Heart left ventricle (tissue), 16 donors: ENCODE measurements around the gene CACNA1G. TPM values are rescaled to one million over a fixed set of nuclear protein-coding genes. Genes with fewer than 3 reads are reported as not detected.

Experiments
- ATAC-seq, 4 donors: fragments of 200-7000 bp; cut with Tn5 transposase; one replicate each; pipeline ENCODE4 v1.9.1; 2020 to 2022; ENCODE audit warnings: moderate library complexity in 4 of 4, mild to moderate bottlenecking in 3 of 4, moderate number of reproducible peaks in 1 of 4
- DNase-seq, 5 donors: peaks; one replicate each; pipeline ENCODE4 v3.0.0-alpha.2; 2020
- H3K27ac ChIP-seq, 12 donors: fragments of 200-600 bp; sonication (generic) in 4 of 12; one replicate each; pipeline versions ENCODE4 v1.5.0 to v1.8.0; 2016 to 2022; ENCODE audit warnings: mild to moderate bottlenecking in 2 of 12
- H3K27me3 ChIP-seq, 9 donors: fragments of 200-600 bp; sonication (generic) in 2 of 9; one replicate each; pipeline versions ENCODE4 v1.5.1 to v1.8.0; 2016 to 2022; ENCODE audit warnings: mild to moderate bottlenecking in 3 of 9
- H3K36me3 ChIP-seq, 9 donors: fragments of 200-600 bp; sonication (generic) in 2 of 9; one replicate each; pipeline versions ENCODE4 v1.5.0 to v1.8.0; 2018 to 2022; ENCODE audit warnings: mild to moderate bottlenecking in 2 of 9
- H3K4me1 ChIP-seq, 12 donors: fragments of 200-600 bp; sonication (generic) in 4 of 12; one replicate each; pipeline versions ENCODE4 v1.5.0 to v1.8.0; 2016 to 2022; ENCODE audit warnings: mild to moderate bottlenecking in 3 of 12
- H3K4me3 ChIP-seq, 12 donors: fragments of 200-600 bp; sonication (generic) in 4 of 12; one replicate each; pipeline versions ENCODE4 v1.5.0 to v1.8.0; 2017 to 2022; ENCODE audit warnings: mild to moderate bottlenecking in 9 of 12, moderate library complexity in 4 of 12
- H3K9me3 ChIP-seq, 12 donors: fragments of 200-600 bp; sonication (generic) in 4 of 12; one replicate each; pipeline versions ENCODE4 v1.5.0 to v1.8.0; 2016 to 2022; ENCODE audit warnings: mild to moderate bottlenecking in 1 of 12
- POLR2A ChIP-seq, 2 donors: fragments of 450-650 bp; IDR thresholded peaks; one replicate each; pipeline ENCODE4 v1.6.1; 2017; ENCODE audit warnings: antibody characterized with exemption in 2 of 2, mild to moderate bottlenecking in 2 of 2, moderate library complexity in 2 of 2
- WGBS, 4 donors: extraction: QIAGEN DNeasy Blood & Tissue Kit in 2 of 4; methylation state at CpG; one replicate each; pipeline versions ENCODE4 v1.1.5 to v1.1.7; 2013 to 2018; 5-methylcytosine and 5-hydroxymethylcytosine counted together
- intact Hi-C, 10 donors: fragments of 100-400 bp; cut with DNase I; formaldehyde crosslinking; loops; one replicate each; pipeline versions ENCODE4 v1.11.1 to v1.14.2; 2022
- polyA plus RNA-seq, 2 donors: library from polyadenylated mRNA; stranded (reverse); fragments of 200-250 nt; gene quantifications; one replicate each; pipeline ENCODE4 v1.2.3, GENCODE V29; 2013
- total RNA-seq, 9 donors: library from RNA; depleted of rRNA in 2 of 9; stranded (reverse); fragments of >200 nt in 2 of 9; fragmentation: NEBNext Ultra II Directional in 3 of 9; extraction: Animal tissue kit (Norgen Biotek cat#: 25700) in 3 of 9; gene quantifications; one replicate each; pipeline versions ENCODE4 v1.1.0 to v1.2.4, GENCODE V29; 2016 to 2023
- TF ChIP-seq, protein P1 (sequence below), 12 donors: fragments of 200-600 bp; sonication (generic) in 4 of 12; IDR thresholded peaks; one replicate each; pipeline versions ENCODE4 v1.5.0 to v1.8.0; 2018 to 2022; ENCODE audit warnings: antibody characterized with exemption in 12 of 12, mild to moderate bottlenecking in 5 of 12
- donor health status: ischemic (EF 13 %, LVEDD 7.1; RV severe dilation, severe dysfunction).
- donor health status: healthy with polysubstance abuse.
- donor health status: DM: no; HTN: yes; CAD: no.
- donor health status: DM: no; HTN: no; CAD: no.
- donor health status: ischemic (EF 25% LVEDD 6.9; RV normal size, moderate dysfunction).
- donor health status: ischemic (EF 25% LVEDD 5.7; RV mildly dilated, moderate dysfunction).
- donor health status: healthy.
- donor health status: DM: yes; HTN: yes; CAD: no.
- donor health status: ischemic (EF 35%, LVEDD 5.7; RV mildly dilated, moderate dysfunction).
- donor health status: nonischemic (EF 11% LVEDD 7.7; RV severe dilation, severe dysfunction).
- donor health status: DM: yes; HTN: yes; CAD: no.
- donor health status: PGD.
- donor health status: ischemic (EF 29% LVEDD 5.4; RV normal size, mild dysfunction).
- donor health status: nonischemic (EF 23%, LVEDD 6.1; RV moderate dilation, normal function).

The CACNA1G gene
- total and polyA plus RNA-seq, 11 donors, result 0.02 to 0.48 (median 0.13) TPM; not detected in 1

DNA sequence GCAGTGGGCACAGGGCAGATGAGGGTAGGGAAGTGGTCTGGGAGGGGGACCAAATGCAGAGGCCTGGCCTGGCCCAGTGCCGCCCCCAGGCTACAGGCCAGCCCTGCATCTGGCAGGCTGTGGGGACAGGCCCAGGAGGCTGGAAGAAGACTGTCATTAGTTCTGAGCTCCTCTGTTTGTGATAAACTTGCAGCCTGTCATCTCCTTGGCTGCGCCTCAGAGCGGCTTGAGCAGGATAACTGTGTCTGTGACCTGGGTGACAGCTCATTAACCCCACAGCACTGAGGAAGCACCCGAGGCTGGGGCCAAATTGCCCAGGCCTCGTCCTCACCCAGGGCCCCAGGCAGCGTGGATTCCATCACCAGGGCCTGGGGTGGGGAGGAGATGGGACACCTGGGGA is 98.1 kb downstream of the CACNA1G start:
- H3K27me3 ChIP-seq, result no peaks in the 10 kb centered on the region
- no peaks in the 10 kb centered on the region for H3K36me3 ChIP-seq
- no peak for TF ChIP-seq POLR2A (IDR thresholded peaks at IDR 0.05)
- TF ChIP-seq, protein P1, sequence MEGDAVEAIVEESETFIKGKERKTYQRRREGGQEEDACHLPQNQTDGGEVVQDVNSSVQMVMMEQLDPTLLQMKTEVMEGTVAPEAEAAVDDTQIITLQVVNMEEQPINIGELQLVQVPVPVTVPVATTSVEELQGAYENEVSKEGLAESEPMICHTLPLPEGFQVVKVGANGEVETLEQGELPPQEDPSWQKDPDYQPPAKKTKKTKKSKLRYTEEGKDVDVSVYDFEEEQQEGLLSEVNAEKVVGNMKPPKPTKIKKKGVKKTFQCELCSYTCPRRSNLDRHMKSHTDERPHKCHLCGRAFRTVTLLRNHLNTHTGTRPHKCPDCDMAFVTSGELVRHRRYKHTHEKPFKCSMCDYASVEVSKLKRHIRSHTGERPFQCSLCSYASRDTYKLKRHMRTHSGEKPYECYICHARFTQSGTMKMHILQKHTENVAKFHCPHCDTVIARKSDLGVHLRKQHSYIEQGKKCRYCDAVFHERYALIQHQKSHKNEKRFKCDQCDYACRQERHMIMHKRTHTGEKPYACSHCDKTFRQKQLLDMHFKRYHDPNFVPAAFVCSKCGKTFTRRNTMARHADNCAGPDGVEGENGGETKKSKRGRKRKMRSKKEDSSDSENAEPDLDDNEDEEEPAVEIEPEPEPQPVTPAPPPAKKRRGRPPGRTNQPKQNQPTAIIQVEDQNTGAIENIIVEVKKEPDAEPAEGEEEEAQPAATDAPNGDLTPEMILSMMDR (IDR thresholded peaks at IDR 0.05), result no peak
- intact Hi-C loops, result no loop called here
- H3K4me1 ChIP-seq, result peaks cover 0 to 43% (median 27%) of the 10 kb centered on the region in 12 donors
- DNase-seq (no peak), ATAC-seq (no peak)
- H3K4me3 ChIP-seq, result no peak overlapping the region
- 56 to 82% (median 77%) methylated on average over 3 to 6 of the region's 6 CpGs for WGBS, 4 donors
- no peak overlapping the region for H3K27ac ChIP-seq
- no peaks in the 10 kb centered on the region for H3K9me3 ChIP-seq

DNA sequence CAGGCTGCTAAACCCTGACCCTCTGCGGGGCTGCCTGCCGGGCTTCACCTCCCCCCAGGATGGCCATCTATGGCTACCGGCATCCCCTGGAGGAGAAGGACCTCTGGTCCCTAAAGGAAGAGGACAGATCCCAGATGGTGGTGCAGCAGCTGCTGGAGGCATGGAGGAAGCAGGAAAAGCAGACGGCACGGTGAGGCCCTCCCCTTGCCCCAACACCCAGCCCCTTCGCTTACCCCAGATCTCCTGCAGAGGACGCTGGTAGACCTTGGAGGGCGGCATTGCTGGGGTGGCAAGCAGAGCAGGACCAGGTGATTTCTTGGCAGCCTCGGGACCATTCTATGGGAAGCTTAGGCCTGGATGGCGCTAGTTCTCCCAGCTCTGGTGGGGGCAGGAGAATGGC is 98.7 kb downstream of the CACNA1G start:
- H3K4me3 ChIP-seq, result no peak overlapping the region

DNA sequence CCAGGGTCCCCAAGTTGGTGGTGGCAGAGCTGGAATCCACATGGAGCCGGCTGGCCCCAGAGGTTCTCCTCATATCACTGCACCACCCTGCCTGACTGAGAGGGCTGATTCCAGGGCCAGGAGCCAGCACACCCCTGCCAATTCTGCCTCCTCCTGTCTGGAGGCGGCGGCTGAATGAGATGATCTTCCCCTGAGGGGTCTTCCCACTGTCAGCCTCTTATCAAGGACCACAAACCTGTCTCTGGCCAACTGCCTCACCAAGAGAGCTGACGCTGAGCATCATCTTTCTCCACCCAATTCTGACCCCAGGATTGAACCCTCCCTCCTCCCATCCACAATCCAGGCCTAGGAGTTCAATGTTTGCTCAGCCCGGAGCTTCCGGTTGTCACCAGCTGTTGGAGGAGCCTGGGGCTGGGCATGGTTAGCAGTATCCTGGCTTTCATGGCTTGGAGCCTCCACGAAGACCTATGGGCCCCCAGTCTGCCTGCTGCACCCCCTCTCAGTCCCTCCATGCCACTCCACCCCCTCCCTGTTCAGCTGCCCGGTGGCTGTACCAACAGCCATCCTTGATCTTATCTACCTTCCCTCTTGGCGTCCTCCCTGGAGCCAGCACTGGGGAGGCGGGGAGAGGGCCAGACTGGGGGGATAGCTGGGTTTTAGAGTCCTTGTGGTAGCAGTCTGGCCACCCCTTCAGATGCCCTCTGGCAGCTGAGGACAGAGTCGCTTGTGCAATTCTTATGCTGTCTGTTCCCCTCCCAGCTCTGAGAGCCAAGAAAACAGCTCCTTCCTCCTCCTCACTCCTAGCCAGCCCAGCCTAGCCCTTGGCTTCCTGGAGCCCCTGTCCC is 99.7 kb downstream of the CACNA1G start:
- Histone ChIP-seq H3K9me3 (no peaks in the 10 kb centered on the region), H3K4me1 (peaks cover 0 to 43% (median 27%) of the 10 kb centered on the region in 12 donors), H3K4me3 (no peak overlapping the region), H3K27me3 (no peaks in the 10 kb centered on the region), H3K36me3 (no peaks in the 10 kb centered on the region), H3K27ac (peak overlapping the region in 11 of 12 donors; percentile 3 to 73 (median 47))
- DNase-seq (peak in 4 of 5 donors; percentile 38 to 68 (median 66)), ATAC-seq (peak; percentile 50 to 77 (median 67))
- intact Hi-C loops, result no loop called here
- WGBS, 4 donors, result 28 to 40% (median 32%) methylated on average over 11 of the region's 11 CpGs
- no peak for TF ChIP-seq POLR2A (IDR thresholded peaks at IDR 0.05)
- TF ChIP-seq, protein P1 (IDR thresholded peaks at IDR 0.05), result no peak

More for the DNA sequence above, 98.7 kb downstream of the CACNA1G start:
- Histone ChIP-seq H3K4me1 (peaks cover 0 to 43% (median 27%) of the 10 kb centered on the region in 12 donors), H3K27ac (no peak overlapping the region), H3K9me3 (no peaks in the 10 kb centered on the region), H3K36me3 (no peaks in the 10 kb centered on the region), H3K27me3 (no peaks in the 10 kb centered on the region)
- ATAC-seq, result no peak
- intact Hi-C loops, result no loop called here
- WGBS, 4 donors, result 60 to 81% (median 77%) methylated on average over 2 to 10 of the region's 10 CpGs
- DNase-seq, result no peak
- TF ChIP-seq POLR2A (IDR thresholded peaks at IDR 0.05), result no peak
- TF ChIP-seq, protein P1 (IDR thresholded peaks at IDR 0.05), result no peak

DNA sequence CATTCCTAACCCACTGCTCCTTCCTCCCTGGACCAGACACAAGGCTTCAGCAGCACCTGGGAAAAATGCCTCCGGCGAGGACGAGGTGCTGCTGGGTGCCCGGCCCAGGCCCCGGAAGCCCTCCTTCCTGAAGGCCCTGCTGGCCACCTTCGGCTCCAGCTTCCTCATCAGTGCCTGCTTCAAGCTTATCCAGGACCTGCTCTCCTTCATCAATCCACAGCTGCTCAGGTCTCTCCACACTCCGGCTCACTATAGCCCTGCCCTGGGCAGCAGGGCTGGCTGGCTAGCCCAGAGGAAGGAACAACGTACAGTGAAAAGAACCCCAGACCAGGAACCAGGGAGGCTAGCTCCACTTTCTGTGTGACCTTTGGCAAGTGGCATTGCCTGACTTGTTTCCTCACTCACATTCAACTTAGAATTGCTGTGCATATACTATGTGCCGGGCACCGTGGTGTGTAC is 100.4 kb downstream of the CACNA1G start:
- ATAC-seq (peak in 3 of 4 donors; percentile 3 to 43 (median 7)), DNase-seq (no peak)
- TF ChIP-seq, protein P1 (IDR thresholded peaks at IDR 0.05), result no peak
- TF ChIP-seq POLR2A (IDR thresholded peaks at IDR 0.05), result no peak
- 73 to 88% (median 82%) methylated on average over 10 of the region's 10 CpGs for WGBS, 4 donors
- no peaks in the 10 kb centered on the region for H3K36me3 ChIP-seq
- no peaks in the 10 kb centered on the region for H3K27me3 ChIP-seq
- H3K4me1 ChIP-seq, result peaks cover 0 to 43% (median 27%) of the 10 kb centered on the region in 12 donors
- H3K4me3 ChIP-seq, result no peak overlapping the region
- peak overlapping the region in 10 of 12 donors; percentile 3 to 73 (median 48) for H3K27ac ChIP-seq
- intact Hi-C loops, result no loop called here
- H3K9me3 ChIP-seq, result no peaks in the 10 kb centered on the region
